GM18498 (cell line): ENCODE data around the gene BANF2.
"Not testable (repeated sequence)": the region's sequence is repeated elsewhere in the genome, so short reads cannot be mapped to it uniquely, and the experiment has no call there.

Source experiments
- ATAC-seq: cut with Tn5 transposase; IDR thresholded peaks from one replicate; pipeline ENCODE4 v1.9.1; 2021; ENCODE audit warnings: mild to moderate bottlenecking, moderate library complexity; ENCODE audit not compliant: unreplicated experiment

BANF2 gene

GRCh38 chr20:17761604-17762003, 61.8 kb downstream of the BANF2 start:
- no peak for ATAC-seq

GRCh38 chr20:17762243-17762872, 62.6 kb downstream of the BANF2 start:
- ATAC-seq, result no peak

GRCh38 chr20:17762873-17763557, 63.2 kb downstream of the BANF2 start:
- no peak for ATAC-seq

GRCh38 chr20:17765017-17765416, 65.3 kb downstream of the BANF2 start:
- no peak for ATAC-seq

GRCh38 chr20:17765584-17765983, 65.8 kb downstream of the BANF2 start:
- ATAC-seq, result no peak

GRCh38 chr20:17766226-17766625, 66.5 kb downstream of the BANF2 start:
- ATAC-seq, result no peak

GRCh38 chr20:17767624-17768023, 67.9 kb downstream of the BANF2 start:
- no peak for ATAC-seq

- ATAC-seq, result no peak
Measured at GRCh38 chr20:17768271-17768670, 68.5 kb downstream of the BANF2 start.

GRCh38 chr20:17769716-17770115, 70.0 kb downstream of the BANF2 start:
- ATAC-seq, result not testable (repeated sequence)

GRCh38 chr20:17771206-17772004, 71.6 kb downstream of the BANF2 start:
- ATAC-seq, result no peak

GRCh38 chr20:17772005-17772343, 72.2 kb downstream of the BANF2 start:
- ATAC-seq, result no peak

- no peak for ATAC-seq
Measured at GRCh38 chr20:17773619-17774018, 73.9 kb downstream of the BANF2 start.

- no peak for ATAC-seq
Measured at GRCh38 chr20:17775600-17775999, 75.8 kb downstream of the BANF2 start.

- no peak for ATAC-seq
Measured at GRCh38 chr20:17776551-17776950, 76.8 kb downstream of the BANF2 start.

- not testable (repeated sequence) for ATAC-seq
Measured at GRCh38 chr20:17779011-17779410, 79.2 kb downstream of the BANF2 start.

GRCh38 chr20:17782768-17783167, 83.0 kb downstream of the BANF2 start:
- peak; percentile 88 for ATAC-seq

- ATAC-seq, result no peak
Measured at GRCh38 chr20:17783671-17784070, 83.9 kb downstream of the BANF2 start.

- ATAC-seq, result no peak
Measured at GRCh38 chr20:17785007-17785406, 85.2 kb downstream of the BANF2 start.
